A549 (cell line): Measurements from ENCODE around the gene OLIG3. TPM values are rescaled to one million over a fixed set of nuclear protein-coding genes. Genes with fewer than 3 reads are reported as not detected.

ENCODE experiments used
- ATAC-seq, 2 experiments: fragments of 200-7000 bp in 1 of 2; fragments of >200 bp in 1 of 2; cut with Nextera tagmentation in 1 of 2; cut with Tn5 transposase in 1 of 2; 3 replicates each; pipeline versions ENCODE4 v1.8.0 to v1.9.1; 2018 to 2020; ENCODE audit warnings: mild to moderate bottlenecking in 1 of 2, moderate library complexity in 1 of 2
- CTCF ChIA-PET: fragments of 300-600 bp; sonication (Branson Sonifier 250); formaldehyde crosslinking; extraction: SDS; loops from one replicate; lab custom pipeline; 2021; ENCODE audit warnings: antibody characterized with exemption, inconsistent platforms; lab: Yijun Ruan, JAX
- POLR2A ChIA-PET: fragments of 350-600 bp; formaldehyde crosslinking; extraction: SDS; loops from one replicate; lab custom pipeline; 2021; ENCODE audit warnings: antibody characterized with exemption, inconsistent platforms; lab: Yijun Ruan, JAX
- DNase-seq, 2 experiments: peaks; one replicate each; pipeline versions ENCODE4 v3.0.0 to v3.0.0-alpha.2; 2011 to 2016; ENCODE audit warnings: low read depth in 1 of 2, low spot score in 1 of 2
- FAIRE-seq: peaks from 2 replicates; lab custom pipeline; 2011; peaks lifted over from hg19 to GRCh38; lab: Jason Lieb, UNC
- H3K27ac ChIP-seq, 2 experiments: fragments of >200 bp; sonication (Bioruptor Twin); formaldehyde crosslinking; 3 replicates each; pipeline ENCODE4 v1.5.1; 2016 to 2017
- H3K4me1 ChIP-seq: fragments of >200 bp; sonication (Bioruptor Twin); formaldehyde crosslinking; 3 replicates; pipeline ENCODE4 v1.6.1; 2016
- H3K4me2 ChIP-seq: fragments of >200 bp; sonication (Bioruptor Twin); formaldehyde crosslinking; 3 replicates; pipeline ENCODE4 v1.6.1; 2016
- H3K4me3 ChIP-seq: fragments of >200 bp; sonication (Bioruptor Twin); formaldehyde crosslinking; 3 replicates; pipeline ENCODE4 v1.5.1; 2016
- H3K9me3 ChIP-seq: fragments of >200 bp; sonication (Bioruptor Twin); formaldehyde crosslinking; 3 replicates; pipeline ENCODE4 v1.6.1; 2016
- CBX2 ChIP-seq: fragments of 200-600 bp; sonication (generic); IDR thresholded peaks from 2 replicates; pipeline ENCODE4 v1.6.1; 2016; ENCODE audit warnings: low read depth, mild to moderate bottlenecking, borderline replicate concordance
- CEBPB ChIP-seq, 2 experiments: fragments of >200 bp in 1 of 2; sonication (Bioruptor Twin) in 1 of 2; formaldehyde crosslinking in 1 of 2; IDR thresholded peaks; 2 replicates each; pipeline ENCODE4 v1.6.1; 2012 to 2016
- EP300 ChIP-seq, 2 experiments: fragments of >200 bp; sonication (Bioruptor Twin); formaldehyde crosslinking; IDR thresholded peaks; 2 replicates in 1 of 2; 3 replicates in 1 of 2; pipeline ENCODE4 v1.6.1; 2016 to 2017
- FOSL2 ChIP-seq, 2 experiments: fragments of 450-650 bp in 1 of 2; fragments of >200 bp in 1 of 2; sonication (Bioruptor Twin) in 1 of 2; formaldehyde crosslinking; IDR thresholded peaks; 2 replicates each; pipeline versions ENCODE4 v1.5.0 to v1.6.1; 2016 to 2020; ENCODE audit warnings: mild to moderate bottlenecking in 1 of 2, moderate library complexity in 1 of 2
- FOXS1 ChIP-seq: fragments of 250-450 bp; sonication (Bioruptor Pico); IDR thresholded peaks from 2 replicates; pipeline ENCODE4 v1.5.0; 2020; ENCODE audit warnings: mild to moderate bottlenecking, moderate library complexity
- HDAC2 ChIP-seq: fragments of 200-600 bp; sonication (generic); IDR thresholded peaks from 2 replicates; pipeline ENCODE4 v1.6.1; 2016
- HOXA7 ChIP-seq: fragments of 250-450 bp; sonication (Bioruptor Pico); IDR thresholded peaks from 2 replicates; pipeline ENCODE4 v1.5.0; 2020; ENCODE audit warnings: mild to moderate bottlenecking, moderate library complexity
- HOXB13 ChIP-seq: fragments of 250-450 bp; sonication (Bioruptor Pico); IDR thresholded peaks from 2 replicates; pipeline ENCODE4 v1.5.0; 2020; ENCODE audit warnings: low read depth, mild to moderate bottlenecking, moderate library complexity
- HOXB5 ChIP-seq: fragments of 250-450 bp; sonication (Bioruptor Pico); IDR thresholded peaks from 2 replicates; pipeline ENCODE4 v1.5.0; 2020; ENCODE audit warnings: mild to moderate bottlenecking, moderate library complexity
- JUNB ChIP-seq: fragments of >200 bp; sonication (Bioruptor Twin); formaldehyde crosslinking; IDR thresholded peaks from 2 replicates; pipeline ENCODE4 v1.6.1; 2016
- NPAS2 ChIP-seq: fragments of 250-450 bp; sonication (Bioruptor Pico); IDR thresholded peaks from 2 replicates; pipeline ENCODE4 v1.8.0; 2022; ENCODE audit warnings: mild to moderate bottlenecking, moderate library complexity, borderline replicate concordance
- NR3C1 ChIP-seq: fragments of >200 bp; sonication (Bioruptor Twin); formaldehyde crosslinking; IDR thresholded peaks from 3 replicates; pipeline ENCODE4 v1.6.1; 2017
- POLR2A ChIP-seq: IDR thresholded peaks from 2 replicates; pipeline ENCODE4 v1.6.1; 2012; ENCODE audit warnings: mild to moderate bottlenecking, low read length
- POLR2AphosphoS2 ChIP-seq: conservative IDR thresholded peaks from 2 replicates; pipeline ENCODE4 v1.6.1; 2012; ENCODE audit warnings: low read length, improper control_type of control experiment, inconsistent platforms
- RARB ChIP-seq: fragments of 250-450 bp; sonication (Bioruptor Pico); IDR thresholded peaks from 2 replicates; pipeline ENCODE4 v1.8.0; 2021; ENCODE audit warnings: mild to moderate bottlenecking, moderate library complexity
- SMC3 ChIP-seq: fragments of >200 bp; sonication (Bioruptor Twin); formaldehyde crosslinking; IDR thresholded peaks from 3 replicates; pipeline ENCODE4 v1.6.1; 2018; ENCODE audit warnings: inconsistent platforms
- TFCP2L1 ChIP-seq: fragments of 250-450 bp; sonication (Bioruptor Pico); IDR thresholded peaks from 2 replicates; pipeline ENCODE4 v1.5.0; 2021; ENCODE audit warnings: mild to moderate bottlenecking
- TP53 ChIP-seq: fragments of 250-450 bp; sonication (Bioruptor Pico); IDR thresholded peaks from 2 replicates; pipeline ENCODE4 v1.5.0; 2021; ENCODE audit warnings: mild to moderate bottlenecking, moderate library complexity
- ZC3H11A ChIP-seq: fragments of 450-650 bp; IDR thresholded peaks from 2 replicates; pipeline ENCODE4 v1.6.1; 2014; ENCODE audit warnings: antibody characterized with exemption, mild to moderate bottlenecking
- ZNF302 ChIP-seq: fragments of 250-450 bp; sonication (Bioruptor Pico); IDR thresholded peaks from 2 replicates; pipeline ENCODE4 v1.9.0; 2021; ENCODE audit warnings: inconsistent platforms, mild to moderate bottlenecking, moderate library complexity
- WGBS: methylation state at CpG from one replicate; pipeline ENCODE4 v1.1.6; 2017; ENCODE audit errors: missing lambda C conversion rate; 5-methylcytosine and 5-hydroxymethylcytosine counted together
- polyA plus RNA-seq, 4 experiments: library from polyadenylated mRNA; depleted of rRNA in 3 of 4; stranded (reverse); fragments of >200 nt; fragmentation: RNase III in 1 of 4; extraction: RNeasy Plus Mini Kit Qiagen cat#74134 plus additional on column Dnase treatment in 1 of 4; gene quantifications; 2 replicates in 3 of 4; 3 replicates in 1 of 4; pipeline ENCODE4 v1.2.3, GENCODE V29; 2011 to 2017
- TF ChIP-seq, protein P1 (sequence below): fragments of 250-450 bp; sonication (Bioruptor Pico); IDR thresholded peaks from 2 replicates; pipeline ENCODE4 v1.5.0; 2020; ENCODE audit warnings: low read depth, mild to moderate bottlenecking, moderate library complexity
- TF ChIP-seq, protein P2 (sequence below): fragments of 150-350 bp; IDR thresholded peaks from 2 replicates; pipeline ENCODE4 v1.6.1; 2014; ENCODE audit warnings: low read depth, mild to moderate bottlenecking, low read length
- TF ChIP-seq, protein P3 (sequence below): fragments of >200 bp; sonication (Bioruptor Twin); formaldehyde crosslinking; IDR thresholded peaks from 3 replicates; pipeline ENCODE4 v1.5.1; 2016
- TF ChIP-seq, protein P4 (sequence below): fragments of 450-650 bp; IDR thresholded peaks from 2 replicates; pipeline ENCODE4 v1.6.1; 2014; ENCODE audit warnings: antibody characterized with exemption
- TF ChIP-seq, protein P5 (sequence below): IDR thresholded peaks from 2 replicates; pipeline ENCODE4 v1.6.1; 2012
- TF ChIP-seq, protein P6 (sequence below): fragments of 250-450 bp; sonication (Bioruptor Pico); IDR thresholded peaks from 2 replicates; pipeline ENCODE4 v1.5.0; 2021; ENCODE audit warnings: mild to moderate bottlenecking, moderate library complexity, borderline replicate concordance

The OLIG3 gene
- polyA plus RNA-seq, 2 of the 4 experiments (the other 2 are of a cell fraction), result not detected

DNA sequence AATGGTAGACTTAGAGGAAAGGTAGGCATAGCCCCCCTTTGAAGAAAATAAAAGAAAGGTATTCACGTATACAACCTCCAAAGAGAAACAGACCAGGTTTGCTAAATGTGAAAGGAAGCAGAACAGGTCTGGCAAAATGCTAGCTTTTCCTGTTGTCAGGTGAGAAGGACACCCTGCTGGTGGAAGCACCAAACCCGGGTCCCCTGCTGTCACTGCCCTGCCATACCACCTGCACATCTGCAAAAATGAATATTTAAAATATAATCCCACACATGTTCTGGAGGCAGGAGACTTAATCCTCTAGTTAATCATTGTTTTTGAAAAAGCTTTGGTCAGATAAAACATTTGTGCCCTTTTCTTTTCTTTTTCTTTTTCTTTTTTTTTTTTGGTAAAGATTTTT lies 48.9 kb upstream of the OLIG3 start (continued):
- no peak for TF ChIP-seq EP300 (IDR thresholded peaks at IDR 0.05)
- no peak for TF ChIP-seq JUNB
- TF ChIP-seq ZNF302 (CRISPR knock-in tag), result no peak
- TF ChIP-seq RARB, result no peak
- TF ChIP-seq, protein P1, sequence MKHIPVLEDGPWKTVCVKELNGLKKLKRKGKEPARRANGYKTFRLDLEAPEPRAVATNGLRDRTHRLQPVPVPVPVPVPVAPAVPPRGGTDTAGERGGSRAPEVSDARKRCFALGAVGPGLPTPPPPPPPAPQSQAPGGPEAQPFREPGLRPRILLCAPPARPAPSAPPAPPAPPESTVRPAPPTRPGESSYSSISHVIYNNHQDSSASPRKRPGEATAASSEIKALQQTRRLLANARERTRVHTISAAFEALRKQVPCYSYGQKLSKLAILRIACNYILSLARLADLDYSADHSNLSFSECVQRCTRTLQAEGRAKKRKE (CRISPR knock-in tag), result no peak
- no peak for TF ChIP-seq FOXS1 (CRISPR knock-in tag)
- no peak for TF ChIP-seq HOXB13 (CRISPR knock-in tag)
- TF ChIP-seq, all 56 proteins: peak for 0

DNA sequence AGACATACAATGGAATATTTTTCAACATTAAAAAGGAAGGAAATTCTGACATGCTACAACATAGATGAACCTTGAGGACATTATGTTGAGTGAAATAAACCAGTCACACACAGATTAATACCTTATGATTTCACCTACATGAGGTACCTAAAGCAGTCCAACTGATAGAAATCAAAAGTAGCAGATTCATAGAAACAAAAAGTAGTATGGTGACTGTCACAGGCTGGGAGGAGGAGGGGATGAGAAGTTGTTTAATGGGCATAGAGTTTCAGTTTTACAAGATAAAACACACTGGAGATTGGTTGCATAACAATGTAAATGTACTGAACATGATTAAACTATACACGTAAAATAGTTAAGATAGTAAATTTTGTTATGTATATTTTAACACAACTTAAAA lies 48.5 kb upstream of the OLIG3 start:
- CTCF ChIA-PET, result no interaction called here
- WGBS, result 46% methylated on average over 1 of the region's 1 CpG
- no peak overlapping the region for H3K4me3 ChIP-seq
- no peaks in the 10 kb centered on the region for H3K9me3 ChIP-seq
- FAIRE-seq, result no peak
- no peak overlapping the region for H3K27ac ChIP-seq
- no peak overlapping the region for H3K4me2 ChIP-seq
- no peak for DNase-seq
- TF ChIP-seq, protein P2, sequence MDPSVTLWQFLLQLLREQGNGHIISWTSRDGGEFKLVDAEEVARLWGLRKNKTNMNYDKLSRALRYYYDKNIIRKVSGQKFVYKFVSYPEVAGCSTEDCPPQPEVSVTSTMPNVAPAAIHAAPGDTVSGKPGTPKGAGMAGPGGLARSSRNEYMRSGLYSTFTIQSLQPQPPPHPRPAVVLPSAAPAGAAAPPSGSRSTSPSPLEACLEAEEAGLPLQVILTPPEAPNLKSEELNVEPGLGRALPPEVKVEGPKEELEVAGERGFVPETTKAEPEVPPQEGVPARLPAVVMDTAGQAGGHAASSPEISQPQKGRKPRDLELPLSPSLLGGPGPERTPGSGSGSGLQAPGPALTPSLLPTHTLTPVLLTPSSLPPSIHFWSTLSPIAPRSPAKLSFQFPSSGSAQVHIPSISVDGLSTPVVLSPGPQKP, result no peak
- TF ChIP-seq FOXS1 (CRISPR knock-in tag) (no peak), POLR2AphosphoS2 (no peak), CBX2 (no peak), FOSL2 (IDR thresholded peaks at IDR 0.05) (no peak), FOSL2 (CRISPR knock-in tag; IDR thresholded peaks at IDR 0.05) (no peak)
- TF ChIP-seq, protein P3, sequence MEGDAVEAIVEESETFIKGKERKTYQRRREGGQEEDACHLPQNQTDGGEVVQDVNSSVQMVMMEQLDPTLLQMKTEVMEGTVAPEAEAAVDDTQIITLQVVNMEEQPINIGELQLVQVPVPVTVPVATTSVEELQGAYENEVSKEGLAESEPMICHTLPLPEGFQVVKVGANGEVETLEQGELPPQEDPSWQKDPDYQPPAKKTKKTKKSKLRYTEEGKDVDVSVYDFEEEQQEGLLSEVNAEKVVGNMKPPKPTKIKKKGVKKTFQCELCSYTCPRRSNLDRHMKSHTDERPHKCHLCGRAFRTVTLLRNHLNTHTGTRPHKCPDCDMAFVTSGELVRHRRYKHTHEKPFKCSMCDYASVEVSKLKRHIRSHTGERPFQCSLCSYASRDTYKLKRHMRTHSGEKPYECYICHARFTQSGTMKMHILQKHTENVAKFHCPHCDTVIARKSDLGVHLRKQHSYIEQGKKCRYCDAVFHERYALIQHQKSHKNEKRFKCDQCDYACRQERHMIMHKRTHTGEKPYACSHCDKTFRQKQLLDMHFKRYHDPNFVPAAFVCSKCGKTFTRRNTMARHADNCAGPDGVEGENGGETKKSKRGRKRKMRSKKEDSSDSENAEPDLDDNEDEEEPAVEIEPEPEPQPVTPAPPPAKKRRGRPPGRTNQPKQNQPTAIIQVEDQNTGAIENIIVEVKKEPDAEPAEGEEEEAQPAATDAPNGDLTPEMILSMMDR, result no peak
- TF ChIP-seq, protein P4, sequence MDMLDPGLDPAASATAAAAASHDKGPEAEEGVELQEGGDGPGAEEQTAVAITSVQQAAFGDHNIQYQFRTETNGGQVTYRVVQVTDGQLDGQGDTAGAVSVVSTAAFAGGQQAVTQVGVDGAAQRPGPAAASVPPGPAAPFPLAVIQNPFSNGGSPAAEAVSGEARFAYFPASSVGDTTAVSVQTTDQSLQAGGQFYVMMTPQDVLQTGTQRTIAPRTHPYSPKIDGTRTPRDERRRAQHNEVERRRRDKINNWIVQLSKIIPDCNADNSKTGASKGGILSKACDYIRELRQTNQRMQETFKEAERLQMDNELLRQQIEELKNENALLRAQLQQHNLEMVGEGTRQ, result no peak
- POLR2A ChIA-PET, result no interaction called here
- H3K4me1 ChIP-seq, result no peaks in the 10 kb centered on the region
- ATAC-seq, result no peak

DNA sequence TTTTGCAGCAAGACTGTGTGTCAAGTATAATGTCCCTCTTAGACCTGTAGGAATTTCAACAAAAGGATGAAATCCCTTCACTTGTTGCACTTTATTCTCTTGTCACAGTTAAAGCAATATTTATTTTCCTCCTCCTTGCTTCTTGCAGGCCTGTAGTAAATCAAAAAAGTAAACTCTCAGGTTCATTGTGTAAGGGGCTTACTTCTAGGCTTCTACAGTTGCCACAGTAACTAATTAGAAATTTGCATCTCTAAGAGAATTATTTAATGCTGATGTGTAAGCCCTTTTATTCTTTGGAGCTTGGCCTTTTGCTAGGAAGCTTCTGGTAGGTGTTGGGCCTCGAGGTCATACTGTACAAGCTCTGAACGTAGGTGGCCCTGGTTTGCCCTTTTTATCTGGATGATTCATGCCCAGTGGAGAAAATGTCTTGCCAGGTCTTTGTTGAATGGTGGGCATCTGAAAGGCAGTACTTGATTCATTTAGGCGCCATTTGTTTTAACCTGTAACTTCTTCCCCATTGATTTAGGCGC lies 47.4 kb upstream of the OLIG3 start:
- Histone ChIP-seq H3K9me3 (no peaks in the 10 kb centered on the region), H3K4me1 (no peaks in the 10 kb centered on the region), H3K4me3 (no peak overlapping the region), H3K4me2 (no peak overlapping the region), H3K27ac (no peak overlapping the region)
- no peak for ATAC-seq
- WGBS, result 36% methylated on average over 4 of the region's 4 CpGs
- TF ChIP-seq POLR2A (no peak), HOXB5 (CRISPR knock-in tag) (no peak), TFCP2L1 (CRISPR knock-in tag) (no peak), HDAC2 (no peak), NR3C1 (no peak), HOXA7 (CRISPR knock-in tag) (no peak), POLR2AphosphoS2 (no peak), SMC3 (no peak), TP53 (CRISPR knock-in tag) (no peak), FOSL2 (IDR thresholded peaks at IDR 0.05) (no peak), FOSL2 (CRISPR knock-in tag; IDR thresholded peaks at IDR 0.05) (no peak), CEBPB (IDR thresholded peaks at IDR 0.05) (no peak), ZC3H11A (no peak), NPAS2 (CRISPR knock-in tag) (no peak)
- TF ChIP-seq, protein P3, result no peak
- TF ChIP-seq, protein P5, sequence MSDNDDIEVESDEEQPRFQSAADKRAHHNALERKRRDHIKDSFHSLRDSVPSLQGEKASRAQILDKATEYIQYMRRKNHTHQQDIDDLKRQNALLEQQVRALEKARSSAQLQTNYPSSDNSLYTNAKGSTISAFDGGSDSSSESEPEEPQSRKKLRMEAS, result no peak
- TF ChIP-seq, protein P6, sequence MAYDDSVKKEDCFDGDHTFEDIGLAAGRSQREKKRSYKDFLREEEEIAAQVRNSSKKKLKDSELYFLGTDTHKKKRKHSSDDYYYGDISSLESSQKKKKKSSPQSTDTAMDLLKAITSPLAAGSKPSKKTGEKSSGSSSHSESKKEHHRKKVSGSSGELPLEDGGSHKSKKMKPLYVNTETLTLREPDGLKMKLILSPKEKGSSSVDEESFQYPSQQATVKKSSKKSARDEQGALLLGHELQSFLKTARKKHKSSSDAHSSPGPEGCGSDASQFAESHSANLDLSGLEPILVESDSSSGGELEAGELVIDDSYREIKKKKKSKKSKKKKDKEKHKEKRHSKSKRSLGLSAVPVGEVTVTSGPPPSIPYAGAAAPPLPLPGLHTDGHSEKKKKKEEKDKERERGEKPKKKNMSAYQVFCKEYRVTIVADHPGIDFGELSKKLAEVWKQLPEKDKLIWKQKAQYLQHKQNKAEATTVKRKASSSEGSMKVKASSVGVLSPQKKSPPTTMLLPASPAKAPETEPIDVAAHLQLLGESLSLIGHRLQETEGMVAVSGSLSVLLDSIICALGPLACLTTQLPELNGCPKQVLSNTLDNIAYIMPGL (CRISPR knock-in tag), result no peak
- ChIA-PET CTCF (no interaction called here), POLR2A (no interaction called here)
- no peak for FAIRE-seq
- no peak for DNase-seq
